Prostate gland (tissue), 2 donors: ENCODE data around the gene ATP6V1B1.

Source experiments
- POLR2A ChIP-seq: fragments of 450-650 bp; IDR thresholded peaks from one replicate; pipeline ENCODE4 v1.6.1; 2016; ENCODE audit warnings: antibody characterized with exemption, mild to moderate bottlenecking
- POLR2AphosphoS5 ChIP-seq: sonication (generic); formaldehyde crosslinking; IDR thresholded peaks from one replicate; pipeline ENCODE4 v1.6.1; 2017; ENCODE audit warnings: antibody characterized with exemption
- TF ChIP-seq, protein P1 (sequence below), 4 experiments: fragments of 200-600 bp in 2 of 4; fragments of 450-650 bp in 2 of 4; sonication (generic) in 2 of 4; IDR thresholded peaks; 1 replicate in 3 of 4; 2 replicates in 1 of 4; pipeline ENCODE4 v1.5.1; 2016 to 2019; ENCODE audit warnings: antibody characterized with exemption in 4 of 4, mild to moderate bottlenecking in 2 of 4, moderate library complexity in 2 of 4

DNA sequence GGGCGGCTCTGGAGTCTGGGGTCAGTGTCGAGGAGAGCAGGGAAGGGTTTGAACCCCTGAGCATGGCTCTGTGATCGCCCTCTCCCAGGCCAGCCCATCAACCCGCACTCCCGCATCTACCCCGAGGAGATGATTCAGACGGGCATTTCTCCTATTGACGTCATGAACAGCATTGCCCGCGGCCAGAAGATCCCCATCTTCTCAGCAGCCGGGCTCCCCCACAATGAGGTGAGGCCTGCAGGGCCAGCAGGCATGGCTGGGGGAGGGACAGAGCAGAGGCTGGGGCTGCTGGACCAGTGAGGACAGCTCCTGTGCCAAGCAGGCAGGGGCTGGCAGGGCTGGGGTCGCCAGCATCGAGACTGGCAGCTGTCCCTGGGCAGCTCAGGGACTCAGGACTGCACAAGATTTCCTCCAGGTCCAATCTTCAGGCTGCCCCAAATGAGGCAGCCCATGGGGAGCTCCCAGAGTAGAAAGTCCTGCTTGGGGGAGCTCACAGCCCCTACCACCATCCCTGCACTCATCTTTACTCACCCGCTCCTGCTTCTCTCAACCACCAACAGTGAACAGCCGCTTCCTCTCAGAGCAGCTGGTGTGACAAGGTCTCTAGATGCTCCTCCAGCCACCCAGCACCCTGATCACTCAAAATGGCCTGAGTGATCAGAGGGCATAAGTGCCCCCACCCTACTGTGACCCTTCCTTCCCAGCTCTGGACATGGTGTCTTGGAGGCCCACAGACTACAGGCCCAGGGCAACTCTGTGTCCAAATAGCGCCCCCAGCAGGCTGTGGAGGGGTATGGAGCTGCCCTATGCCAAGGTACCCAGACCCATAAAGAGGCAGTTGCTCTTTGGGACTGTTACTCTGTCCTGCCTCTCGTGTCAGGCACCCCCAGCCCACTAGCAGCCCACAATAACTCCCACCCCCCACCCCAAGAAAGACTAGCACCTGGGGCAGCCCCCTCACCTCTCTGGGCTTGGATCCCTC is 24.4 kb downstream of the ATP6V1B1 start:
- TF ChIP-seq, protein P1, sequence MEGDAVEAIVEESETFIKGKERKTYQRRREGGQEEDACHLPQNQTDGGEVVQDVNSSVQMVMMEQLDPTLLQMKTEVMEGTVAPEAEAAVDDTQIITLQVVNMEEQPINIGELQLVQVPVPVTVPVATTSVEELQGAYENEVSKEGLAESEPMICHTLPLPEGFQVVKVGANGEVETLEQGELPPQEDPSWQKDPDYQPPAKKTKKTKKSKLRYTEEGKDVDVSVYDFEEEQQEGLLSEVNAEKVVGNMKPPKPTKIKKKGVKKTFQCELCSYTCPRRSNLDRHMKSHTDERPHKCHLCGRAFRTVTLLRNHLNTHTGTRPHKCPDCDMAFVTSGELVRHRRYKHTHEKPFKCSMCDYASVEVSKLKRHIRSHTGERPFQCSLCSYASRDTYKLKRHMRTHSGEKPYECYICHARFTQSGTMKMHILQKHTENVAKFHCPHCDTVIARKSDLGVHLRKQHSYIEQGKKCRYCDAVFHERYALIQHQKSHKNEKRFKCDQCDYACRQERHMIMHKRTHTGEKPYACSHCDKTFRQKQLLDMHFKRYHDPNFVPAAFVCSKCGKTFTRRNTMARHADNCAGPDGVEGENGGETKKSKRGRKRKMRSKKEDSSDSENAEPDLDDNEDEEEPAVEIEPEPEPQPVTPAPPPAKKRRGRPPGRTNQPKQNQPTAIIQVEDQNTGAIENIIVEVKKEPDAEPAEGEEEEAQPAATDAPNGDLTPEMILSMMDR (IDR thresholded peaks at IDR 0.05), result no peak
- TF ChIP-seq POLR2AphosphoS5, result no peak
- TF ChIP-seq POLR2A, result no peak
